DND-41 (cell line): Measurements from ENCODE around the gene RNASEH1.
"Not testable (repeated sequence)": the region's sequence is repeated elsewhere in the genome, so short reads cannot be mapped to it uniquely, and the experiment has no call there.

Experiments used
- ATAC-seq: fragments of 200-7000 bp; cut with Tn5 transposase; 3 replicates; pipeline ENCODE4 v1.9.1; 2021; ENCODE audit warnings: low read depth; ENCODE audit not compliant: insufficient read depth
- DNase-seq: peaks from one replicate; pipeline ENCODE4 v3.0.0-alpha.2; 2020
- H2AFZ ChIP-seq: 2 replicates; pipeline ENCODE4 v1.6.0; 2012; ENCODE audit warnings: low read depth, low read length
- H3K27ac ChIP-seq: 2 replicates; pipeline ENCODE4 v1.5.1; 2012; ENCODE audit warnings: low read length, inconsistent platforms
- H3K27me3 ChIP-seq: fragments of 200-600 bp; sonication (generic); 2 replicates; pipeline ENCODE4 v1.6.0; 2012; ENCODE audit warnings: low read length, mild to moderate bottlenecking, inconsistent platforms; ENCODE audit not compliant: insufficient read depth, poor library complexity
- H3K36me3 ChIP-seq: 2 replicates; pipeline ENCODE4 v1.5.1; 2012; ENCODE audit warnings: low read length, inconsistent platforms; ENCODE audit not compliant: insufficient read depth
- H3K4me1 ChIP-seq: 2 replicates; pipeline ENCODE4 v1.5.1; 2012; ENCODE audit warnings: mild to moderate bottlenecking, low read length; ENCODE audit not compliant: insufficient read depth
- H3K4me2 ChIP-seq: 2 replicates; pipeline ENCODE4 v1.6.0; 2012; ENCODE audit warnings: mild to moderate bottlenecking, moderate library complexity, low read length, inconsistent platforms; ENCODE audit not compliant: insufficient read depth
- H3K4me3 ChIP-seq, 2 experiments: fragments of 200-600 bp in 1 of 2; shearing (Covaris generic) in 1 of 2; 2 replicates each; pipeline ENCODE4 v1.5.1; 2012 to 2016; ENCODE audit warnings: inconsistent platforms in 2 of 2, low read length in 2 of 2, mild to moderate bottlenecking in 2 of 2, low read depth in 1 of 2, moderate library complexity in 1 of 2
- H3K79me2 ChIP-seq: 2 replicates; pipeline ENCODE4 v1.6.0; 2012; ENCODE audit warnings: low read length, inconsistent platforms; ENCODE audit not compliant: insufficient read depth
- H3K9ac ChIP-seq: 2 replicates; pipeline ENCODE4 v1.6.0; 2012; ENCODE audit warnings: low read depth, mild to moderate bottlenecking, inconsistent platforms, low read length, moderate library complexity
- H3K9me3 ChIP-seq: 2 replicates; pipeline ENCODE4 v1.5.1; 2012; ENCODE audit warnings: low read length, moderate library complexity, mild to moderate bottlenecking, inconsistent platforms; ENCODE audit not compliant: insufficient read depth, severe bottlenecking
- H4K20me1 ChIP-seq: 2 replicates; pipeline ENCODE4 v1.6.0; 2012; ENCODE audit warnings: low read length; ENCODE audit not compliant: insufficient read depth
- EZH2 ChIP-seq: IDR thresholded peaks from 3 replicates; pipeline ENCODE4 v1.6.1; 2012; ENCODE audit warnings: borderline replicate concordance, low read depth, mild to moderate bottlenecking, moderate library complexity, low read length, inconsistent platforms; ENCODE audit not compliant: severe bottlenecking
- TF ChIP-seq, protein P1 (sequence below): IDR thresholded peaks from 2 replicates; pipeline ENCODE4 v1.5.1; 2012; ENCODE audit warnings: borderline replicate concordance, low read length, moderate library complexity, mild to moderate bottlenecking; ENCODE audit not compliant: poor library complexity, severe bottlenecking; ENCODE audit errors: extremely low read depth

Gene RNASEH1

DNA sequence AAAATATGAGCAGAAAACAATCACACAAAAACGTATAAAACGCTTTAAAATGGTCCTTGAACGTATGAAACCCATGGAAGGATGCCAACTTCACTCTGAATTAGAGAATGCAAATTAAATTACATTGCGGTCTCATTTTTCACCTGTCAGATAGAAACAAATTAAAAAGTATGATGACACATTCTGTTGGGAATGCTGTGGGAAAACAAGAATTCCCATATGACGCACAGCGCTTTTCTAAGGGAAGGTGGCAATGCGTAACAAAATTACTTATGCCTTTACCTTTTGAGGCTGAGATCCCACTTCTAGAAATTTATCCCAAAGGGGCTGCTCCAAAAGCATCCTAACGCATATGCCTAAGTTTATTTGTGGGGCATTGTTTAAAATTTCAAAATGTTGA, 13.2 kb upstream of the RNASEH1 start:
- Histone ChIP-seq H3K27ac (no peak overlapping the region), H3K4me2 (no peak overlapping the region), H3K9me3 (no peaks in the 10 kb centered on the region), H3K4me3 (no peak overlapping the region), H3K79me2 (peaks cover 20% of the 10 kb centered on the region), H4K20me1 (peaks cover 7% of the 10 kb centered on the region), H3K27me3 (no peaks in the 10 kb centered on the region), H2AFZ (no peak overlapping the region), H3K4me1 (peaks cover 28% of the 10 kb centered on the region), H3K9ac (no peak overlapping the region), H3K36me3 (peaks cover 7% of the 10 kb centered on the region)
- ATAC-seq, result no peak
- DNase-seq, result no peak
- TF ChIP-seq EZH2, result no peak
- TF ChIP-seq, protein P1, sequence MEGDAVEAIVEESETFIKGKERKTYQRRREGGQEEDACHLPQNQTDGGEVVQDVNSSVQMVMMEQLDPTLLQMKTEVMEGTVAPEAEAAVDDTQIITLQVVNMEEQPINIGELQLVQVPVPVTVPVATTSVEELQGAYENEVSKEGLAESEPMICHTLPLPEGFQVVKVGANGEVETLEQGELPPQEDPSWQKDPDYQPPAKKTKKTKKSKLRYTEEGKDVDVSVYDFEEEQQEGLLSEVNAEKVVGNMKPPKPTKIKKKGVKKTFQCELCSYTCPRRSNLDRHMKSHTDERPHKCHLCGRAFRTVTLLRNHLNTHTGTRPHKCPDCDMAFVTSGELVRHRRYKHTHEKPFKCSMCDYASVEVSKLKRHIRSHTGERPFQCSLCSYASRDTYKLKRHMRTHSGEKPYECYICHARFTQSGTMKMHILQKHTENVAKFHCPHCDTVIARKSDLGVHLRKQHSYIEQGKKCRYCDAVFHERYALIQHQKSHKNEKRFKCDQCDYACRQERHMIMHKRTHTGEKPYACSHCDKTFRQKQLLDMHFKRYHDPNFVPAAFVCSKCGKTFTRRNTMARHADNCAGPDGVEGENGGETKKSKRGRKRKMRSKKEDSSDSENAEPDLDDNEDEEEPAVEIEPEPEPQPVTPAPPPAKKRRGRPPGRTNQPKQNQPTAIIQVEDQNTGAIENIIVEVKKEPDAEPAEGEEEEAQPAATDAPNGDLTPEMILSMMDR, result no peak

DNA sequence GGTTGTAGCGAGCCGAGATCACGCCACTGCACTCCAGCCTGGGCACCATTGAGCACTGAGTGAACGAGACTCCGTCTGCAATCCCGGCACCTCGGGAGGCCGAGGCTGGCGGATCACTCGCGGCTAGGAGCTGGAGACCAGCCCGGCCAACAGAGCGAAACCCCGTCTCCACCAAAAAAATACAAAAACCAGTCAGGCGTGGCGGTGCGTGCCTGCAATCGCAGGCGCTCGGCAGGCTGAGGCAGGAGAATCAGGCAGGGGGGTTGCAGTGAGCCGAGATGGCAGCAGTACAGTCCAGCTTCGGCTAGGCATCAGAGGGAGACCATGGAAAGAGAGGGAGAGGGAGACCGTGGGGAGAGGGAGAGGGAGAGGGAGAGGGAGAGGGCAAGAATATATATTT, 11.5 kb upstream of the RNASEH1 start:
- not testable (repeated sequence) for H3K27me3 ChIP-seq, H2AFZ ChIP-seq, H4K20me1 ChIP-seq, H3K9me3 ChIP-seq, H3K79me2 ChIP-seq, DNase-seq, H3K36me3 ChIP-seq, H3K27ac ChIP-seq, H3K9ac ChIP-seq, H3K4me2 ChIP-seq, H3K4me3 ChIP-seq, ATAC-seq
- H3K4me1 ChIP-seq, result peaks cover 21% of the 10 kb centered on the region

DNA sequence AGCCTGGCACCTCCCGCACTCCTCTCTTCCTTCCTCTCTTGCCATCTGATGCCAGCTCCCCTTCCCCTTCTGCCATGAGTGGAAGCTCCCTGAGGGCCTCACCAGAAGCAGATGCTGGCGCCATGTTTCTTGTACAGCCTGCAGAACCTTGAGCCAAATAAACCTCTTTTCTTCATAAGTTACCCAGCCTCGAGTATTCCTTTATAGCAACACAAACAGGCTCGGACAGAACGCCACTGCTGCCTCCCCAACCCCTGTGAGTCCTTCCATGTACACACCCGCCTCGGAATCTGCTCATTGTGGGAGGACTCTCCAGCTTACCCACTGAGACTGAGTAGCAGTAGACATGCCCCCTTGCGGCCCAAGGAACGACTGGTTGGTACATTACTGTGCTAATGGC, 8.7 kb upstream of the RNASEH1 start:
- no peak overlapping the region for H3K4me3 ChIP-seq
- ATAC-seq (no peak), DNase-seq (no peak)
- no peaks in the 10 kb centered on the region for H3K4me1 ChIP-seq
- H3K36me3 ChIP-seq, result no peaks in the 10 kb centered on the region
- H2AFZ ChIP-seq, result no peak overlapping the region
- H3K79me2 ChIP-seq, result no peaks in the 10 kb centered on the region
- TF ChIP-seq EZH2, result no peak
- TF ChIP-seq, protein P1, result no peak
- H3K4me2 ChIP-seq, result no peak overlapping the region
- no peaks in the 10 kb centered on the region for H3K27me3 ChIP-seq
- H3K9ac ChIP-seq, result no peak overlapping the region
- no peaks in the 10 kb centered on the region for H4K20me1 ChIP-seq
- H3K9me3 ChIP-seq, result no peaks in the 10 kb centered on the region
- no peak overlapping the region for H3K27ac ChIP-seq

DNA sequence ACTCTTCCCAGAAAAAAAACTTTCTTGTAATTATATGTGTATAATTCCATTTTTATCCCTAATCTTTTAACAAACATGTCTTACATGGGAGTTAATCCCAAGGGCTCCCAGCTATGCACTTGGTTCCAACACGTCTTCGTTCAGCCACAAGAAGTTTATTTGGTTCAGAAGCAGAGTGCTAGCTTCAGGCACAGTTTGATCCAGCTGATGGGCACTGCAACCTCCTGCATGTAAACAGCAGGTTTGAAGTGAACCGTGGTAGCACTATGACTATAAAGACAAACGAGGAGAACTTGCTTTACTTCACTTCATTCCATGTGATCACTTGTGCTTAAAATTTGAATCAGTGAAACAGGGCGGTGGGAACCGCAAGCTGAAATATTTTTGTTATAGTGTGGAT, 7.0 kb upstream of the RNASEH1 start:
- no peak overlapping the region for H3K9ac ChIP-seq
- H3K4me3 ChIP-seq, result no peak overlapping the region
- DNase-seq (no peak), ATAC-seq (no peak)
- no peaks in the 10 kb centered on the region for H3K27me3 ChIP-seq
- no peaks in the 10 kb centered on the region for H3K9me3 ChIP-seq
- H3K27ac ChIP-seq, result no peak overlapping the region
- no peak overlapping the region for H2AFZ ChIP-seq
- TF ChIP-seq EZH2, result no peak
- TF ChIP-seq, protein P1, result no peak
- no peaks in the 10 kb centered on the region for H4K20me1 ChIP-seq
- no peaks in the 10 kb centered on the region for H3K79me2 ChIP-seq
- no peaks in the 10 kb centered on the region; the same call in 1 of the 2 replicates for H3K4me1 ChIP-seq
- no peak overlapping the region for H3K4me2 ChIP-seq
- peaks cover 4% of the 10 kb centered on the region; the same call in 1 of the 2 replicates for H3K36me3 ChIP-seq
